AG04449 (cell line): Measurements from ENCODE around the gene ADORA1.

Experiments
- CTCF ChIA-PET: fragments of 350-600 bp; formaldehyde crosslinking; extraction: SDS; loops from one replicate; lab custom pipeline; 2021; ENCODE audit warnings: antibody characterized with exemption; lab: Yijun Ruan, JAX
- POLR2A ChIA-PET: fragments of 400-600, 350-600 bp; formaldehyde crosslinking; extraction: SDS; loops from one replicate; lab custom pipeline; 2020; ENCODE audit warnings: antibody characterized with exemption, inconsistent platforms; lab: Yijun Ruan, JAX
- DNase-seq: peaks from one replicate; pipeline ENCODE4 v3.0.0-alpha.2; 2010; ENCODE audit warnings: low read depth, low spot score
- H3K4me3 ChIP-seq: 2 replicates; pipeline ENCODE4 v1.5.1; 2011; ENCODE audit warnings: low read depth, mild to moderate bottlenecking, control low read depth, low read length
- TF ChIP-seq, protein P1 (sequence below): IDR thresholded peaks from one replicate; pipeline ENCODE4 v1.5.1; 2011; ENCODE audit warnings: mild to moderate bottlenecking, moderate library complexity, low read length, control low read depth, inconsistent platforms; ENCODE audit not compliant: insufficient read depth; ENCODE audit errors: missing control alignments

The ADORA1 gene

GRCh38 chr1:203210988-203211387 lies 83.5 kb downstream of the ADORA1 start:
- DNase-seq: no peak
- ChIA-PET CTCF (interaction anchor here (1.1 to 25.8 kb wide), 7 partner anchors 9 to 172 kb away, joined by 3 to 594 read pairs (median 10); partner anchors contain the start of gene ADORA1), POLR2A (interaction anchor here (1.0 kb wide), 1 partner anchor 83 kb away, joined by 3 read pairs; the partner anchor contains the start of gene ADORA1)
- TF ChIP-seq, protein P1, sequence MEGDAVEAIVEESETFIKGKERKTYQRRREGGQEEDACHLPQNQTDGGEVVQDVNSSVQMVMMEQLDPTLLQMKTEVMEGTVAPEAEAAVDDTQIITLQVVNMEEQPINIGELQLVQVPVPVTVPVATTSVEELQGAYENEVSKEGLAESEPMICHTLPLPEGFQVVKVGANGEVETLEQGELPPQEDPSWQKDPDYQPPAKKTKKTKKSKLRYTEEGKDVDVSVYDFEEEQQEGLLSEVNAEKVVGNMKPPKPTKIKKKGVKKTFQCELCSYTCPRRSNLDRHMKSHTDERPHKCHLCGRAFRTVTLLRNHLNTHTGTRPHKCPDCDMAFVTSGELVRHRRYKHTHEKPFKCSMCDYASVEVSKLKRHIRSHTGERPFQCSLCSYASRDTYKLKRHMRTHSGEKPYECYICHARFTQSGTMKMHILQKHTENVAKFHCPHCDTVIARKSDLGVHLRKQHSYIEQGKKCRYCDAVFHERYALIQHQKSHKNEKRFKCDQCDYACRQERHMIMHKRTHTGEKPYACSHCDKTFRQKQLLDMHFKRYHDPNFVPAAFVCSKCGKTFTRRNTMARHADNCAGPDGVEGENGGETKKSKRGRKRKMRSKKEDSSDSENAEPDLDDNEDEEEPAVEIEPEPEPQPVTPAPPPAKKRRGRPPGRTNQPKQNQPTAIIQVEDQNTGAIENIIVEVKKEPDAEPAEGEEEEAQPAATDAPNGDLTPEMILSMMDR: no peak
- H3K4me3 ChIP-seq: no peak overlapping the region

- CTCF ChIA-PET: interaction anchor here (1.0 to 25.8 kb wide), 8 partner anchors 10 to 173 kb away, joined by 3 to 594 read pairs (median 7); partner anchors contain the start of gene ADORA1
- DNase-seq: no peak
- TF ChIP-seq, protein P1: no peak
- POLR2A ChIA-PET: interaction anchor here (1.0 kb wide), 1 partner anchor 84 kb away, joined by 3 read pairs; the partner anchor contains the start of gene ADORA1
- H3K4me3 ChIP-seq: no peak overlapping the region
Observed at GRCh38 chr1:203211812-203212211, 84.3 kb downstream of the ADORA1 start.

GRCh38 chr1:203213126-203213525 lies 85.6 kb downstream of the ADORA1 start:
- DNase-seq: no peak
- ChIA-PET POLR2A (interaction anchor here (0.5 kb wide), 1 partner anchor 140 kb away, joined by 3 read pairs; no protein-coding TSS in a partner anchor), CTCF (interaction anchor here (0.7 to 25.8 kb wide), 4 partner anchors 10 to 175 kb away, joined by 3 to 594 read pairs (median 202); partner anchors contain the start of gene ADORA1)
- H3K4me3 ChIP-seq: no peak overlapping the region
- TF ChIP-seq, protein P1: no peak

DNA sequence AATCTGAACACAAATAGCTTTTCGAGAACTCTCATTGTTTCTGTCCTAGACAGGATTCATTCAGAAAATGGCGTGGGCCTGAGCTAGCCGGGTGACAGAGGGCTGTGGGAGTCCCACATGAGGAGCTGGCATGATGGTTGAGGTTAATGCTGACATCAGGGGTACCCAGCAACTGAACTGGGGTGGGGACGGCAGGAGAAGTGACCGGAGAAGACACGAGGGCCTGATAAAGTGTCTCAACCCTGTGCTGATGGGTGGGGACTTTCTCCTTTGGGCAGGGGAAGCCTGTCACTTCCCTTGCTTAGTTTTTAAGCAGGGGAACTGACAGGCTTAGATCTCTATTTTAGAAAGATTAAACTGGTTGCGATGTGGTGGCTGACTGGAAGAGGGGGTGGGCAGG lies 87.3 kb downstream of the ADORA1 start:
- POLR2A ChIA-PET: no interaction called here
- TF ChIP-seq, protein P1: no peak
- DNase-seq: no peak

DNA sequence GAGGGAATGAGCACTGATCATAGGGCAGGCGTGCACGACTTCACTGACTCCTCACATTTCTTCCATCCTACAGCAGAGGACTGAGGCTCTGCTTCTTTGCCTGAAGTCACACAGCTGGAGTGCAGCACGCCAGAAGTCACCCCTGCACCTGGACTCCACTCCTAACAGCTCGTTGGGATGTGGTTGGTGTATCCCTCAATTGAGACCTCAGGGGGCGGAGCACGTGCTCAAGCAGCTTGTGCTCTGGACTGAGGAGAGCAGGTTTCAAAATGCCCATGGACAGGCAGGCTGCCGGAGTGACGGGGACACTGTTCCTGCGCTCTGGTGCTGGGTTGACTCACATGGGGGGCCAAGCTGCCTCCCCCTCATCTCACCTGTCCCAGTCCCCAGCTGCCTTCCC lies 88.0 kb downstream of the ADORA1 start:
- no peak for DNase-seq
- no peak overlapping the region for H3K4me3 ChIP-seq
- TF ChIP-seq, protein P1: no peak
- POLR2A ChIA-PET: no interaction called here
- CTCF ChIA-PET: interaction anchor here (1.0 to 25.8 kb wide), 48 partner anchors 9 to 242 kb away, joined by 3 to 594 read pairs (median 7); partner anchors contain the start of genes ADORA1, MYBPH, MYOG and PPFIA4

More for the DNA sequence above, 87.3 kb downstream of the ADORA1 start:
- CTCF ChIA-PET: interaction anchor here (0.6 to 25.8 kb wide), 32 partner anchors 8 to 241 kb away, joined by 3 to 594 read pairs (median 10); partner anchors contain the start of genes ADORA1, MYBPH, MYOG and PPFIA4
- H3K4me3 ChIP-seq: no peak overlapping the region
